Urinary bladder (tissue), 4 donors: ENCODE data around the gene FSTL1. TPM values are rescaled to one million over a fixed set of nuclear protein-coding genes. Genes with fewer than 3 reads are reported as not detected.

Experiments
- DNase-seq: peaks from one replicate; pipeline ENCODE4 v3.0.0-alpha.2; 2015; ENCODE audit errors: extremely low spot score
- H3K27ac ChIP-seq: one replicate; pipeline ENCODE4 v1.5.1; 2013; ENCODE audit warnings: low read depth, mild to moderate bottlenecking, moderate library complexity
- H3K36me3 ChIP-seq: one replicate; pipeline ENCODE4 v1.6.1; 2013; ENCODE audit warnings: mild to moderate bottlenecking, moderate library complexity; ENCODE audit not compliant: insufficient read depth
- H3K4me1 ChIP-seq: one replicate; pipeline ENCODE4 v1.6.1; 2013; ENCODE audit warnings: mild to moderate bottlenecking, moderate library complexity; ENCODE audit not compliant: insufficient read depth
- H3K4me3 ChIP-seq: one replicate; pipeline ENCODE4 v1.5.1; 2013; ENCODE audit warnings: low read depth, low read length
- WGBS: extraction: QIAGEN DNeasy Blood & Tissue Kit; methylation state at CpG from one replicate; pipeline ENCODE4 v1.1.7; 2013; 5-methylcytosine and 5-hydroxymethylcytosine counted together
- polyA plus RNA-seq: library from polyadenylated mRNA; stranded (reverse); fragments of 200-250 nt; gene quantifications from one replicate; pipeline ENCODE4 v1.2.3, GENCODE V29; 2013
- total RNA-seq: library from RNA; depleted of rRNA; stranded (reverse); fragments of >200 nt; gene quantifications from one replicate; pipeline ENCODE4 v1.2.3, GENCODE V29; 2014
- donor health status: healthy with polysubstance abuse.
- donor health status: healthy.

FSTL1 gene
- total and polyA plus RNA-seq, 2 donors = 445 to 1,313 TPM

- H3K27ac ChIP-seq = no peak overlapping the region
- no peaks in the 10 kb centered on the region for H3K4me1 ChIP-seq
- 96% methylated on average over 3 of the region's 3 CpGs for WGBS
- no peak overlapping the region for H3K4me3 ChIP-seq
- DNase-seq = no peak
- no peaks in the 10 kb centered on the region for H3K36me3 ChIP-seq
Measured at GRCh38 chr3:120473896-120474675, 23.3 kb upstream of the FSTL1 start.

- Histone ChIP-seq H3K4me3 (no peak overlapping the region), H3K4me1 (no peaks in the 10 kb centered on the region), H3K36me3 (no peaks in the 10 kb centered on the region), H3K27ac (no peak overlapping the region)
- no peak for DNase-seq
- WGBS = 85% methylated on average over 2 of the region's 2 CpGs
Measured at GRCh38 chr3:120473389-120473788, 22.6 kb upstream of the FSTL1 start.

DNA sequence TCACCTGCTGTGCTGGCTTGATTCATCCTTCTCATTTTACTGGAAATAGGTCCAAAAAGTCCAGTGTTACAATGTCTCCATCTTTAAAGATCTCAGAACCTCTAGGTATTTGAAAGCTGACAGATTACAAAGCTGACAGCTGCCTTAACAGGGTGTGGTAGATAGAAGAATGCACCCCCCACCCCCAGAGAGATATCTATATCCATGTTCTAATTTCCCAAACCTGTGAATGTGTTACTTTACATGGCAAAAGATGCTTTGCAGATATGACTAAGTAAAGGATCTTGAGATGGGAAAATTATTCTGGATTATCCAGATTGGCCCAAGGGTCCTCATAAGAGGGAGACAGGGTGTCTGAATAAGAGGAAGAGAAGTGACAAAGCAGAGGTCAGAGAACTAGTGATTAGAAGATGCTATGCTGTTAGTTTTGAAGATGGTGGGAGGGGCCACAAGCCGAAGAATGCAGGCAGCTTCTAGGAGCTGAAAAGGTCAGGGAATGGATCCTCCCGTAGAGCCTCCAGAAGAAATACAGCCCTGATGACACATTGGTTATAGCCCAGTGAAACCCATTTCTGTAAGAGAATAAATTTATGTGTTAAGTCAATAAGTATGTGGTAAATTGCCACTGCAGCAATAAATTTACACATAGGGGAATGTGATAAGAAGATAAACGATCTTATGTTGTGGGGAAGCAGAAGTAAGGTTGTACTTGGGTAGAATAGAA lies 21.5 kb upstream of the FSTL1 start:
- Histone ChIP-seq H3K27ac (no peak overlapping the region), H3K4me3 (no peak overlapping the region), H3K36me3 (no peaks in the 10 kb centered on the region), H3K4me1 (no peaks in the 10 kb centered on the region)
- no peak for DNase-seq
- 84% methylated on average over 3 of the region's 3 CpGs for WGBS

DNA sequence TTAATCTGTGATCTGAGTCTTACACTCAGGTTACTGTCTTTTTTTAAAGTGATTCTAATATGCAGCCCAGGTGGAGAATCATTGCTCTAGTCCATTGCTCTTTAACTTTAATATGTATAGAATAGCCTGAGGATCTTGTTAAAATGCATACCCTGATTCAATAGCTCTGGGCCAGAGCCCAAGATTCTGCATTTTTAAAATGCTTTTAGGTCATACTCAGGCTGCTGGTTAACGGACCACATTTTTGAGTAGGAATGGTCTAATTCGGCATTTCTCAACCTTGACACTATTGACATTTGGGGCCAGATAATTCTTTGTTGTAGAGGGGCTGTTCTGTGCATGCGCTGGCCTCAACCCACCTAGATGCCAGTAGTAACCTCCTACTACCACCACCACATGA lies 20.9 kb upstream of the FSTL1 start:
- DNase-seq = no peak
- Histone ChIP-seq H3K4me3 (no peak overlapping the region), H3K27ac (no peak overlapping the region), H3K36me3 (no peaks in the 10 kb centered on the region), H3K4me1 (no peaks in the 10 kb centered on the region)
- 76% methylated on average over 3 of the region's 3 CpGs for WGBS

DNA sequence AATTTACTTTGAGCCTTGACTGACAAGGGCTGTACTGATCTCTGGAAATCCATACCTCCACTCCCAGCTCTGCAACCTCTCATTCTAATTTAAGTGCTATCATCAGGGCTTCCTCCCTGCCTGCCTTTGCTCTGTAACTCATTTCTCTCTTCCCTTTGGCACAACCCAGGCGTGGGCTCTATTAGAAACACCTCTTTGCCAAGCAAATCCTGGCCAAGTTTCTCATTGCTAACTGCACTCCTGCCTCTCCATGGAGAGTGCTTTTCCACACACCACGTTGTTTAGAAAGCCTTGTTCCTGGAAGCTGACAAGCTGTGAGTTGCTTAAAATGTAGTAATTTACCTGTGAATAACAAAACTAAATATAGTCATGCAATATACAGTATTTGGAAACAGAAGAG lies 20.1 kb upstream of the FSTL1 start:
- Histone ChIP-seq H3K27ac (no peak overlapping the region), H3K4me3 (no peak overlapping the region), H3K4me1 (no peaks in the 10 kb centered on the region), H3K36me3 (no peaks in the 10 kb centered on the region)
- 31% methylated on average over 2 of the region's 2 CpGs for WGBS
- no peak for DNase-seq

- H3K36me3 ChIP-seq = no peaks in the 10 kb centered on the region
- DNase-seq = no peak
- no peak overlapping the region for H3K27ac ChIP-seq
- no peaks in the 10 kb centered on the region for H3K4me1 ChIP-seq
- no peak overlapping the region for H3K4me3 ChIP-seq
- WGBS = 68% methylated on average over 4 of the region's 4 CpGs
Measured at GRCh38 chr3:120469882-120470301, 19.1 kb upstream of the FSTL1 start.

DNA sequence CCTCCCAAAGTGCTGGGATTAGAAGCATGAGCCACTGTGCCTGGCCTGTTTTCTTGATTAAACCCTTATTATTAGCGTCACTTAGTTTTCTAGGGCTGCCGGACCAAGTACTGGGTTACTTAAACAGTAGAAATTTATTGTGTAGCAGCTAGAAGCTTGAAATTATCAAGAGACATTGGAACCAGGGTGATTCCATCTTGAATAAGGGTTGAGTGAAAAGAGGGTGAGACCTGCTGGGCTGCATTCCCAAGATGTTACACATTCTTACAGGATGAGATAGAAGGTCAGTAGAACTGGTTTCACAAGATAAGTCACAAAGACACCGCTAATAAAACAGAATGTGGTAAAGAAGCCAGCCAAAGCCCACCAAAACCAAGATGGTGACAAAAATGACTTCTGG lies 18.6 kb upstream of the FSTL1 start:
- H3K4me3 ChIP-seq = no peak overlapping the region
- WGBS = 85% methylated on average over 3 of the region's 3 CpGs
- H3K4me1 ChIP-seq = no peaks in the 10 kb centered on the region
- no peaks in the 10 kb centered on the region for H3K36me3 ChIP-seq
- no peak overlapping the region for H3K27ac ChIP-seq
- no peak for DNase-seq

DNA sequence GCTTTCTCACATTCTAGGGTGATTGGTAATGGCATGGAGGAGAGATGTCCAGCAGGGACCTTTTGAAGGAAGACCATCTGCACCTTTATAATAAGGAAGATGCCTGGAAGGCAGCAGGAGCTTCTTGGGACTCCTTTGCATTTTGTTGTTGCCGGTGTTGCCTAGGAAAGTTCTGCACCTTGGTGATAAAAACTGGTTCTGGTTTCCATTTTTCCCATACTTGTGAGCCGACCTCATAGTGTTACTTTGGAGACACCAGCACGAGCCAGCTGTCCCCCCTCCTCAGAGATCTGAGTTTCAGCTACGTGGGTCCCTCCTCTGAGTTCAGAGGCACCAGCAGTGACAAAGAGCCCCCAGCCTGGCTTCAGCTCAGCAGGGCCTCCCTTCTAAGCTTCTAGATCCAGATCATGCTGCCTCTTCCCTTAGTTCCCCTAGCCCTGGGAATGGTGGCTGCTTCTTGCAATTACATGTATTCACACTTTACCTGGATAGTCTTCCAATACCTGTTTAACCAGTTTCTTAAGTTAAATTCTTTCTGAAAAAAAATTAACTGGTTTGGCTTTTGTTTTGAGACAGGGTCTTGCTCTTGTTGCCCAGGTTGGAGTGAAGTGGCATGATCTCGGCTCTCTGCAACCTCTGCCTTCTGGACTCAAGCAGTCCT lies 18.0 kb upstream of the FSTL1 start:
- H3K36me3 ChIP-seq = no peaks in the 10 kb centered on the region
- 85% methylated on average over 5 of the region's 5 CpGs for WGBS
- H3K4me3 ChIP-seq = no peak overlapping the region
- no peak overlapping the region for H3K27ac ChIP-seq
- no peaks in the 10 kb centered on the region for H3K4me1 ChIP-seq
- no peak for DNase-seq

DNA sequence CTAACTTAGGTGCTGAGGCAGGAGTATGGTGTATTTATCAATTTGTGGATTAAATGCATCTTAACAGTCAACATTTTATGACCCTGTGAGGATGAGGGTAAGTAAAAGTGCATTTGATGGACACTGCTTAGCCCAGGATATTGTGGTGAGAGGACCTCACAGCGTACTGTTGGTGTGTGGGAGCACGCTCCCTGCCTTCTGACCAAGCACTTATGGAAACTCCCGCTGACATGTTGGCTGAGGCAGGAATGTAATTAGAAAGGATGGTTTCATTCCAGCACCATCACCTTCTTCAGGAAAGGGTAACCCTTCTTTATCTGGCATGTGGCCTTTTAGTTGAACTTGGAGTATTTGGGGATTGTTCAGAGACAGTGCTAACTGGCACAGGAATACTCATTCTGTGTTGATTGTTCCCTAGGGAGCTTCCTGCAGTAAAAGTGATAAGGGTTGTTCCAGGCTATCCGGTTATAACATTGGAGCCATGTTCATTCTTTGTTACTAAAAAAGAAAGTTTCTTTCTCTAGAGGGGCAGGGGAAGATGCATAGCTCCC lies 11.7 kb upstream of the FSTL1 start:
- H3K27ac ChIP-seq = no peak overlapping the region
- no peaks in the 10 kb centered on the region for H3K4me1 ChIP-seq
- no peak for DNase-seq
- no peak overlapping the region for H3K4me3 ChIP-seq
- H3K36me3 ChIP-seq = no peaks in the 10 kb centered on the region
- WGBS = 76% methylated on average over 4 of the region's 4 CpGs

DNA sequence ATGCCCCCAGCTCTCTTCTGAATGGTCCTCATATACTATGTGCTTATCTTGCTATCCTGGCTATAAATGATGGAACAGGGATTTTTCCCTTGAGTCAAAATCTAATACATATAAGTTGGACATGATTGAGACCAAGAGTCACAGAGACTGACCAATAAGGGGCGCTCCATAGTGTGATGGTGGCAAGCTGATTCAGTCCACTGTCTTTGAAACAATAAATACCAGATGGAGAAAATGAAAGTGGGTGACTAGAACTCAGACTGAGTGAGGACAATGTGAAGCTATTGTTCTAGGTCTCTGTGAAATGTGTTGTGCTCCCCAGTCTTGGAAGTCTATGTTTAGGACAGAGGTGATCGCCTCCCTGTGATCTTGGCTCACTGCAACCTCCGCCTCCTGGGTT lies 10.6 kb upstream of the FSTL1 start:
- Histone ChIP-seq H3K36me3 (no peaks in the 10 kb centered on the region), H3K27ac (no peak overlapping the region), H3K4me3 (no peak overlapping the region), H3K4me1 (no peaks in the 10 kb centered on the region)
- DNase-seq = no peak
- WGBS = 94% methylated on average over 3 of the region's 3 CpGs

DNA sequence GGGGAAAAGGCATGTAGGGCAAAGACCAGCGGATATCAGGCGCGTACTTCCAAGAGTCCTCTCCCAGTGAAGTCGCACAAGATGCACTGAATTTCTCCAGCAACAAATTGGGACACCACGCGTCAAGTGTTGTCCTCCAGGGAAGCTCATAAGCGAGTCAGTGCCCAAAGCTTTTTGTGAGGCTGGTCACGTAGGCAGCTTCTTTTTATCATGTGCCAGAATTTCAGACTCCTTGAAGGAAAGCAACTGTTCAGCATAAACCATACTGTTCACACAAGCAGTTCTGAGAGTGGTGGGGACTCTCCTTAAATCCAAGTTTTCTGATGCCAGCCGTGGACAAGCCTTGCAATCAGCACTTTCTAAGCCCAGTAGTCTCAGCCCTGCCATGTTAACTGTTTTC lies 10.1 kb upstream of the FSTL1 start:
- DNase-seq = no peak
- H3K27ac ChIP-seq = no peak overlapping the region
- no peaks in the 10 kb centered on the region for H3K36me3 ChIP-seq
- no peaks in the 10 kb centered on the region for H3K4me1 ChIP-seq
- no peak overlapping the region for H3K4me3 ChIP-seq
- WGBS = 62% methylated on average over 9 of the region's 9 CpGs

DNA sequence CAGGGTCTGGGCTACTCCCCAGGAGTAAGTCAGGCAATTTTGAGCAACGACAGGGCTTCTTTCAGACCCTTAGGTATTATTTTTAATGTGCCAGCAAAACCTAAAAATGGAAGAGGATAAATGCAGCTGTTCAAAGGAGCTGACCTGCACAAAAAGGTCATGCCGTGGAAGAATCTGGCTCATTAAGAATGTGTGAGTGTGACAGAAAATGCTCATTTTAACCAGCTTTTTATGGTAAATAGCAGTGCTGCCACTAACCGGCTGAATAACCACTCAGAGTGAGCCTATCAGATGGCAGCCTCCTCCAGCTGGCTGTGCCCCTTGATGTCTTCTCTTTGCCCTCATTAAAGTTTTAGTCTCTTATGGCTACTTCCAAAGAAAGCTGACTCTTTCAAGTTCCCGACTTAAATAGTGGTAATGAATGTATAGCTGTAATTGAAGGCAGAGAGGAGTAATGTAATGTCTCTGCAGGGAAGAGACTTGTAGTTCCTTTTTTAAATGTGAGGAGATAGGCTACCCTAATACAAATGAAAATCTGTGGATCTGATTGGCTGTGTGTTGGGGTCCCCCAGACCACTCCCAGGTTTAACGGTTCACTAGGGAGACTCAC lies 9.5 kb upstream of the FSTL1 start:
- Histone ChIP-seq H3K36me3 (no peaks in the 10 kb centered on the region), H3K4me3 (no peak overlapping the region), H3K27ac (no peak overlapping the region), H3K4me1 (no peaks in the 10 kb centered on the region)
- no peak for DNase-seq
- 54% methylated on average over 5 of the region's 5 CpGs for WGBS

GRCh38 chr3:120459196-120459595 lies 8.4 kb upstream of the FSTL1 start:
- DNase-seq = no peak
- Histone ChIP-seq H3K27ac (no peak overlapping the region), H3K4me3 (no peak overlapping the region), H3K36me3 (no peaks in the 10 kb centered on the region), H3K4me1 (no peaks in the 10 kb centered on the region)
- WGBS = 89% methylated on average over 3 of the region's 3 CpGs
